ENCODE results near the gene TDRD1.

TDRD1 gene

DNA sequence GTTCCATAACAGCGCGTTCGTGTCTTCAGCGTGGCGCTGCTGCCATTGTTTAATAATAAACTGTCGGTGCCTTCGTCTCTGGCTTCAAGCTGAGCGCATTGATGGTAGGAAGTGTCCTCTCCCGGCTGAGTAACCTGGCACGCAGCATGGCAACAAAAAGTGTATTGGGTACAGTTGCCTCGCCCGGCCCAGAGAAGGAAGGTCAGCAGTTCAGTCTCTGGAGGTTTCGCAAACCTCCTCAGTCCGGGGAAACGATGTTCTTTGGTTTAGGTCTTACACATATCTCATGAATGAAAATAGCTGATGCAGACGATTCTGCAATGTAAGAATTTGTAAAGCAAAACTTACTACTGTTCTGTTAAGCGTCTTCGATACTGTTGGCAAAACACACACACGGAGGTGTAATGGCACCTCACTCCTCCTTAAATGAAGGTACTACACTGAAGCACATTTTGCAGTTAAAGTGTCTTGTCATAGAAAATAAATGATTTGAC lies 4.4 kb upstream of the TDRD1 start:
- DNase-seq: no peak

DNA sequence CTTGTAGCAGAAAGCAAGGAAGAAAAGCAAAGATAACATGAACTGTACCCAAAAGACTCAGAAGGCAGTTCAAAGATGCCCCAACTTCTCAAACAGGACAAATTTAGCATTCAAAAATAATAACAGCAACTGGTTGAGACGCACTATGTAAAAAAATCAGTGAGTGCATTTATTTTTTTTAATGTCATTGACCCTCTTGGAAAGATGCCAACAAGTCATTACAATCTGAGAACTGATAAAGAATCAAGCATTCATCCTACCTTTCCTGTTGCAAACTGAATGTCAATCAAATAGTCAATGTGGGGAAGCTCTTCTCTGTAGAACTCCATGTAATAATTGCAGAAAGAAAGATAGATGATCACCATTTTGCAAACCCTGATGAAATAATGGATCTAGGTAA lies 3.5 kb upstream of the TDRD1 start:
- no peak for DNase-seq

DNA sequence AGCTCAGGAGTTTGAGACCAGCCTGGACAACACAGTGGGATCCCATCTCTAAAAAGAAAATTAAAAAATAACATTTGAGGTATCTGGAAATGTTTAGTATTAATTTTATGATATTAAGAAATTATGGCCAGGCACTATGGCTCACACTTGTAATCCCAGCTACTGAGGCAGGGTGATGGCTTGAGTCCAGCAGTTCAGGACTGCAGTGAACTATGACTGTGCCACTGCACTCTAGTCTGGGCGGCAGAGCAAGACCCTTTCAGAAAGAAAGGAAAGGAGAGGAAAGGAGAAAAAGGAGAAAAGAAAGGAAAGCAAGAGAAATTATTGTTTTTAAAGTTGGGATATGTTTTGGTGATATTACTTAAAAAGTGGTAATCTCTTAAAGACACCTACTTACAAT lies 2.6 kb upstream of the TDRD1 start:
- no peak for DNase-seq

DNA sequence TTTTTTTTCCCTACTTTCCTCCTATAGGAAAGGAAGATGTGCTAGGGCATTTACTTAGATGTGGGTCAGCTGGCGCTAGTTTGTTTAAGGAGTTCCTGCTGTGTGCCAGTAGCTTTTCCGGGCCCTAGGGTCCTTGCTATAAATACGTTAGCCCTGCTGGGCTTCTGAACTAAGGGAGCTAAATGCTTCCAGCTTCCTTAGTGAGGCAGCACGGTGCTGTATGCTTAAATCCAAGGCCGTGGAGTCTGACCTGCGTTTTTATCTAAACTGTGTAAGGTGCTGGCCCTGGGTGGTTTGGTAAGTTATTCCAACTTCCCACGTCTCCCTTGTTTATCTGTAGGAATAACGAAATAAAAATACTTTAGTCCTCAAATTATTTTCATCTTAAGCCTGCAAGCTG lies 594 bp downstream of the TDRD1 start:
- no peak for DNase-seq

DNA sequence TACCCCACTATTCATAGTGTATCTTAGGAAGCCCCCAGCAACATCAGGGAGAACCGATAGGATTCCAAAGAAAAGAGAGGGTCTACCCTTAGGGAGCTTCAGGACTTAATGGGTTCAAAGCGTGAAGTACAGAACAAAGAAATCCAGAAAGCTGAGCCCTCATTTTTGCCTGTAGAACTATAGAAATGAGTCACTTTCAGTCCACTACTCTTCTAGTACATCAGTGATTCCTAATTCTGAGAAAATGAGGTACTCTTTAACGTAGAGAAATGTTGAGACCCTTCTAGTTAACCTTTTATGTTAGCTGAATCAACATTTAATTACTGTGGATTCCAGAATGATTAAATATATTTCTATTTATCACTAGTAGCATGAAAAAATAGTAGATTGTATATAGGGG lies 1.8 kb downstream of the TDRD1 start:
- no peak for DNase-seq

DNA sequence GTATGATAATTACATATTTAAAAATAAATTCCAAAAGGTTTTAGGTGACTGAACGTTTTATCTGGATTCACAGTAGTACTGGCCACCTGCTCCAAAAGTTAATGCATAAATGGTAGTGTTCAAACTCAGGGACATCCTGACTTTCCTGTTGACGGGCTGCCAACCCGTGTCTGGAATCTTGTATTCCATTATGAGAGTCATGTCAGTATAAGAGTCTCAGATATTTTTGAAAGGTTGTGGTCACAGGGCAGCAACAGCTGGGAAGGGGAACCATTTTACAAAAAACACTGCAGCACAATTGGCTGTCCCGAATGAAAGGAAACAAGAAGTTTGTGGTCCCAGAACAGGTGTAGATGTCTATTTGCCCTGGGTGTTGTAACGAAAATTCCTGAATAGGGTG lies 2.8 kb downstream of the TDRD1 start:
- no peak for DNase-seq

DNA sequence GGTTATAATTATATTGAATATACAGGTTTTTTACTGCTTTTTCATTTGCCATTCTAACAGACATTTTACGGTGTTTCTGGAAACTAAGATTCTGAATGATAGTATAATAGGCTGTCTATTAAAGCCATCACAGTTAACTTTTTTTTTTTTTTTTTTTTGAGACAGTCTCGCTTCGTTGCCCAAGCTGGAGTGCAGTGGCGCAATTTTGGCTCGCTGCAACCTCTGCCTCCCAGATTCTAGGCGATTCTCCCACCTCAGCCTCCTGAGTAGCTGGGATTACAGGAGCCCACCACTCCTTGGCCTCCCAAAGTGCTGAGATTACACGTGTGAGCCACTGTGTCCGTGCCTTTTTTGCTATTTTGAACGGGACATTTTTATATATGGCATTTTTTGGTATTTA lies 4.4 kb downstream of the TDRD1 start:
- no peak for DNase-seq

DNA sequence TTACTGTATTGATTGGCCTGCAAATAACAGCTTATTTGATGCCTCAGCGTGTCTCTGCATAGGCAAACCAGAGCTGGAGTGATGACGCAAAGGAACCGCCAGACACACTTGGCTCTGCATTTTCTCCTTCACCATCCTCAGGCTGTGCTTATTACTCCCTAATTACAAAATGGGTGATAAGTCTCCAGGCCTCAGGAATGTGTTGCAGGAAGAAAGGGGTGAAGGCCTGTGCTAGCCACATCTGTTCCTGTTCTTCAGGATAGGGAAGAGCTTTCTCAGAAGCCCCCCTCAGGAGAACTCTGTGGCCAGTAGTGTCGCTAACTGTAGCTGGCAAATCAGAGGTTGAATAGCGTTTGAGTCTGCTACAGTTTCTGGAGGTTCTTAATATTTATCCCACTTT lies 5.1 kb downstream of the TDRD1 start:
- no peak for DNase-seq

DNA sequence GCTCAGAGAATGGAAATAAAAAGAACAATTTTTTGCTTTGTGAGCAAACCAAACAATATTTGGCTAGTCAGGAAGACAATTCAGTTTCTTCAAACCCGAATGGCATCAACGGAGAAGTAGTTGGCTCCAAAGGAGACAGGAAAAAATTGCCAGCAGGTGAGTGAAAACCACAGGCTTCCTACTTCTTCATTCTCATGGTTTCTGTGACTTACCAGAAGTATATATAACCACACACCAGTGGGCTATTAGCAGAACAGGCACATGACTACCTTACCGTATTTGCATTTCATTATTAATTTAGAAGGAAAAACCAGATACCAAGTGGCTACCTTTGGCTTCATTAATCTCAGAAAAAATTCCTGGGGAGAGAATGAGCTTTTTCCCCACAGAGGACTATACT lies 8.8 kb downstream of the TDRD1 start:
- DNase-seq: no peak

DNA sequence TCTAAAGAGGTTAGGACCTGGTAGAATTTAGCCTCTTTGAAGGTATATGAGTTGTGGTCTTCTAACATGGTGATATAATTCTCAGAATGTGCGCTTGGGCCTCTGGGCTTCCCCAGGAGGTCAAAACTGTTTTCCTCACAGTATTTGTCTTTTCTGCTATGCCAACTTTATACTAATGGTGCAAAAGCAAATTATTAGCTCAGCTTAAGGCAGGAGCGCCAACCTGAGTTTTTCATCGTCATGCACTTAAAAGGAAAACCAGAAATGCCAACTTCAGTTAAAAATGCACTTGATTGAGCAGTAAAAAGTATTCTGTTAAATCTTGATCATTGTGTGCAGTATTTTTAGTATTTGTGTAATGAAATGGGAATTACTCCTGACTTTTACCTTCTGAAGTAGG lies 9.7 kb downstream of the TDRD1 start:
- no peak for DNase-seq

DNA sequence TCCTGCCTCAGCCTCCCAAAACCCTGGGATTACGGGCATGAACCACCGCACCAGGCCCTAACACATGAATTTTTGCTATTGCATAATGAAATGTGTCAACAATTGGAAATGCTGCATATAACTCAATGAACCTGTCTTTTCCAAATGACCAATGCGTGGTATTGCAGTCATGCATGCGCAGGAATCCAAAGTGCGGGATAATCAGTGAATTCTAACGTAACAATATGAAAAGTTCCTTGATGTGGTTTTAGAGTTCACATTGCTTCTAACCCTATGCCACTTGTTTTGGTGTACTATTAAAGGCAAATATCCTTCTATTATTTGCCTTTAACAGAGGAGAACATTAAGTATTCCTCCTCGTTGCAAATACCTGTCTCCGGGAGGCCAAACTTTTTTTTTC lies 10.5 kb downstream of the TDRD1 start:
- no peak for DNase-seq

DNA sequence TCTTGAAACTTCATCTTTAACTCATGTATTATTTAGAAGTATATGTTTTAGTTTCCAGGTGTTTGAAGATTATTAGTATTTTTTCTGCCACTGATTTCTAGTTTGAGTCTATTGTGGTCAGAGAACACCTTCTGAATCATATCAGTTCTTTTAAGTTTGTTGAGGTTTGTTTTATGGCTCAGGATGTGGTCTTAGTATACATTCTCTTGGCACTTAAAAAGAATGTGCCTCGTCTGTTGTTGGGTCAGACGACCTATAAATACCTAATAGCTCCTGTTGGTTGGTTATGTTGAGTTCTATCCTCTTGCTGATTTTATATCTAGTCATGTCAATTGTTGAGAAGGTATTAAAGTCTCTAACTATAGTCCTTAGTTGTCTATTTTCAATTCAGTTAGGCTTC lies 15.9 kb downstream of the TDRD1 start:
- DNase-seq: no peak

DNA sequence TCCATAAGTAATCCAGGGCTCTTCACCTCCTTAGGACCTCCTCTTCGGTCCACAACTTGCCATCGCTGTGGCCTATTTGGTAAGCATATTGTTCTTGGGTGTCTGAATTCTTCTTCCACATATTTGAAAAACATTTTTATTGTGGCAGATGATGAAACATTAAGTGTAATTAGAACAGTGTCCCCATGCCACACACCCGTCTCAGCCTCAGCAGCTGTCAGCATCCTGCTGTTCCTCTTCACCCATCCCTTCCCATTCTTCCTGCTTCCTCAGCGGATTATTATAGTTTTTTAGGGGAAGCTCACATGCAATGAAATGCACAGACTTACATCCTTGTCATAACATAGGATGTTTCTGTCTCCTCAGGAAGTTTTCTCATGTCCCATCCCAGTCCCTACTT lies 20.1 kb downstream of the TDRD1 start:
- no peak for DNase-seq

DNA sequence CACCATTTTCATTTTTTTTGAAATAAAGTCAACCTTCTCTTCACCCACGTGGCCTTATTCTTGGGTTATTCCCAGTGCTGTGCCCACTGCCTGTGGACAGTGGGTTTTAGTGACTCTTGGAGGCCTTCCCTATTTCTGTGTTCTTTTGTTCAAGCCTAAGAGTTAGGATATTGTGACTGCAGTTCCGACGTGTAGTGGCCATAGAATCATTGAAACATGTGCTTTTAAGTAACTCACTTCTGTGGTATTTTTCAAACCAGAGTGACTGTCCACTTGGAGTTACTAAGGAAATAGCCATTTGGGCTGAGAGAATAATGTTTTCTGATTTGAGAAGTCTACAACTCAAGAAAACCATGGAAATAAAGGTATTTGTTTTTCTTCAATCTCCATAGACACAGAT lies 23.7 kb downstream of the TDRD1 start:
- no peak for DNase-seq

DNA sequence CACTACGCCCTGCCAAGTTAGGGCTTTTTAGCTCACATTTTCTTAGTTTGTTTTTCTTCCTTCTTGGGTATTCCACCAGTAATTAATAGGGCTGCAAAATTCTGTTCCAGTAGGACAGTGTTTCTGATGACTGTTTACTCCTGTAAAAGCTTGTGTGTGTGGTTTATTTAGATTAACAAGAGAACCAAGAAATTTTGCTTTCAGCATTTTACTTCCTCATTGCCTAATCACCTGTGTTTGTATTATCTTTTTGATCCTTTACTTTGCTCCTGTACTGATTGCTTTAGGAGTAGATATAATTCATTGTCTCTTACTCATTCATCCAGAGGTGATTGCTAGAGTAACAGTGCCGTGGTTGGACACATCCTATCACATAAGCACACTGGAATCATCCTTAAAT lies 27.7 kb downstream of the TDRD1 start:
- no peak for DNase-seq

DNA sequence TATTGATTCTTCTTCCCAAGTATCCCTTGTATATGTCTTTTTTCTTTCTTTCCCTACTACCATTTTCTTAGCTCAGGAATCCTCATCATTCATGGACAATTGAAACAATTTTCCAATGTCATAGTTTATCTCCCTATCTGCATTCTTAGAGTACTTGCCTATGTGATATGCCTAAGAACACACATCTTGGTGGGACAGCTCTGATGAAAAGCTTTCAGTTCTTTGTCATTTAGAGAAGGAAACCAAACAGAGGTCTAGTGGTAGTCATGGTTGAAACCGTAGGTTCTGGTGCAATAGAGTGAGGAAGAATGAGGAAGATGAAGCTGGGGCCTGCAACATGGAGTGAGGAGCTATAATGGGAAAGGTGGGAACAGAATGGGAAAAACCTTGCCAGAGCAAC lies 28.2 kb downstream of the TDRD1 start:
- DNase-seq: no peak

DNA sequence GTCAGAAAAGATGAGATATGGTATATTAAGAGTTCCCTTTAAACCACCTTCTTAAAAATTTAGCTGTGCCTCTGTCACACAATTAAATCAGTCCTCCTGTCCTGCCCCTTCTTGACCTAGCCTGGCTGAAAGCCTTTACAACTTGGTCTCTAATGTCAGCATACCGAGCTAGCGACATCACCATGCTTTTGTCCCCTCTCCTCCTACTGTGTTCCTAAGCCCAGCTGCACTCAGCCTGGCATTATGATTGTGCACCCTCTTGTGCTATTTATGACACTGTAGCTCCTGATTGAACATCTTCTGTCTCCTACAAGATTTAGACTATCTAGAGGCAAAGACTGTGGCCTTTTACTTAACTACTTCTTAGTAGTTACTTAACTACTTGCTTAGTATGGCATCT lies 29.2 kb downstream of the TDRD1 start:
- no peak for DNase-seq

DNA sequence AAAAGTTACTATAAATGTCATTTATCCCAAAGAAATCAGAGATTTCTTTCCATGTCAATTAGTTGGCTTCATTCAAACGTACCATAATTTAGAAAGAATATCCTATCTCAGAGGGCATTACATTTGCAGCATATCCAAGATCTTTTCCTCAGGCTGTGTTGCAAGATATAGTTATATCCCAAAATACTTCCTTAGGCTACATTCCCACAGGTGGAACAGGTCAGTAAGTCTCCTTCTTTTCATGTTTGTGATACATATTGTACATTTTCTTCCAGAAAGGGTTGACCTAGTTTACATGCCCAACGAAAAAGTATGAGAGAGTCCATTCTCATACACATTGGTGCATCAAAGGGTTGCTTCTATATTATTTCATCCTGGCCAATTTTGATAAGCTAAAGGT lies 33.0 kb downstream of the TDRD1 start:
- DNase-seq: no peak

DNA sequence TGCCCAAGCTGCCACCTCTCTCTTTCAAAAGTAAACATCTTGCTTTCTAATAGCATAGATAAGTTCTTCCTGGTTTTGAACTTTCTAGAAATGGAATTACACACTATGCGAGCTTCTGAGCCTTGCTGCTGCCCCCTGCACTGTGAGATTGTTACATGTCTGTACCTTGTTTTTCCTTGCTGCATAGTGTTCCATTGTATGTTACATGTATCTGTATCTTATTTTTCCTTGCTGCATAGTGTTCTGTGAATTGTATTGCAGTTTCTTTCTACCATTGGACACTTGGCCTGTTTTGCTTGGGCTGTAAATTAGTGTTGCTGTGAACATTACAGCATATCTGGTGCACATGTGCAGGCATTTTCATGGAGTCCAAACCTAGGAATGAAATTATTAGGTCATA lies 35.9 kb downstream of the TDRD1 start:
- no peak for DNase-seq

DNA sequence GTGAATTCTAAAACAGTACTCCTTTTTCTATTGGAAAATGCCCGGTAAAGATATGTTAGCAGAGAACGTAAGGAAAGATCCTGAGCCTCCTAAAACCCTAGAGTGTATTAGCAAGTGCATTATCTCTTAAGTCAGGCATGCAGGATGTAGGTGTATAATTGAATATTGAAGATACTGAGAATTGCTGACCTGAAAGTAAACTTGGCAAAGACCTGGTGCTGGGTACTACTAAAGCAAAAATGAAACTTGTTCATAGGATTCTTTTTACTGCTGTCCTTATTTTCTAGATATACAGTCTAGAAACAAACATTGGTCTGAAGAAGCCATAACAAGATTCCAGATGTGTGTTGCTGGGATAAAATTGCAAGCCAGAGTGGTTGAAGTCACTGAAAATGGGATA lies 41.1 kb downstream of the TDRD1 start:
- DNase-seq: no peak

DNA sequence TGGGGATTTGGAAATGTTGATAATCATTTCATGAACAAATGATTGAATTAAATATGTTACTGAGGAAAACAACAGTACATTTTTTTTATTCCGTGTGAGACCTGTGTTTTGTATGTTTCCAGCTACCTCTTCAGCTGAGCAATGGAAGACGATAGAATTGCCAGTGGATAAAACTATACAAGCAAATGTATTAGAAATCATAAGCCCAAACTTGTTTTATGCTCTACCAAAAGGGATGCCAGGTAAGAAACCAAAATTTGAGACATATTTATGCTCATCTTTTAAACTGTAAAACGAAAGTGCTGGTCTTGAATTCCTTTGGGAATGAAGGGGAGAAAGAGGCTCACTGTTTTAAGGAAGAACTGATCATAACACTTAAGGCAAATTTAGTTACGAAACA lies 42.1 kb downstream of the TDRD1 start:
- no peak for DNase-seq

DNA sequence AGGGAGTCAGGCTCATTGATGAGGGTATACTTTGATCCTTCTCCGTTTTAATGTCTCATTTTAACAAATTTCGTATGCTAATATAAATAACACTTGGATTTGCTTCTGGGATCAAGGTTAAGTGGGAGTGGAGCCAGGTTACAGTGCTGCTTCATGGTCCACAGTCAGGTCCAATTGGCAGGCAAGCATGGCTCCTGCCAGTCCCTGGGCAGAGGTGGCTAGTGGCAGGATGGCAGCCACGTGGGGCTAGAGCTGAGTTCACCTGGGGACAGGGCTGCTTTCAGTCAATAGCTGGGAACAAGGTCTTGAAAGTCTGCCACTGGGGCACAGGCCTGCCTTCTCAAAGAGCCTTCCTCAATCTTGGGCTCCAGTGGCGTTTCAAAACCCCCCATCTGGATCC lies 43.9 kb downstream of the TDRD1 start:
- DNase-seq: no peak

DNA sequence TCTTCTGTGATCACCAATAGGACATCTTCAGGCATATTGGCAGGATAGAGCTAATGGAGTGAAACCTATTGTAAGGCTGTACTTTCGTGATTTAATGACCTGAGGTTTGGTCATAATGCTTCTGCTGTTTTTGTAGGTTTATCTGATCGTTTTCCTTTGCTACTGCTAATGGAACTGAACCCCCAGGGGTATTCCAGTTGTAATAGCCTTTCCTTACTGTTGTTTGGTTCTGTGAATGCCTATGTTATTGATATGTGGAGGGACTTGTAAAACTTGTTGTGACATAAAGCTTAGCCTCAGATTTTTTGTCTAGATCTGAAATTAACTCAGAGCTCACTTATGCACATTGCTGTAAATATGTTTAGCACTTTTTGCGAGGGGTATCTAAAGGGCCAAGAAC lies 49.0 kb downstream of the TDRD1 start:
- DNase-seq: no peak

DNA sequence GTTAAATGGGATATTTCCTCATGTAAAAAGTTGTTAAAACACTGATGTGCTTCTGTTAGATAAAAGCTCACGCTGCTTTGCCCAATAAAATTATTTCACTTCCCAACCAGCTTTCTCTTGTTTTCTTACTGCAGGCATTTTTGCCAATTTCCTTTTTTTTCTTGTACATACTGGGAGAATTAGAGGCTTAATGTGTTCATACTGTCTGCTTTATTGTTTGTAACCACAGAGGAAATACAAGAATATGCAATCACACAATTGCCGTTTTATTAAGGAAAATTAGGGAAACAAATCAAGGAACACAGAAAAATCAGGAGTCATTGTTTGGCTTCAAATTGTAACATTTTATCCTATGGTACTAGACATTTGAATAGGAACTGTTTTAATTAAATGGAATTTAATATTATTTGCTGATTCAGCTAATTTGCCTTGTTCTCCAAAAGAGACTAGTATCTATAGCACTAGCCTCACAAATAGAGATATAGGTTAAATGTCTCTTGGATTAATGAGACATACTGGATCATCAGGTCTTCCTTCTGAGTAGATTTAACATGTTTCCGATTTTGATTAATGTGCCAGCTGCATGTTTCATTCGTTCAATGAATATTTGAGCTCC lies 53.5 kb downstream of the TDRD1 start:
- no peak for DNase-seq

DNA sequence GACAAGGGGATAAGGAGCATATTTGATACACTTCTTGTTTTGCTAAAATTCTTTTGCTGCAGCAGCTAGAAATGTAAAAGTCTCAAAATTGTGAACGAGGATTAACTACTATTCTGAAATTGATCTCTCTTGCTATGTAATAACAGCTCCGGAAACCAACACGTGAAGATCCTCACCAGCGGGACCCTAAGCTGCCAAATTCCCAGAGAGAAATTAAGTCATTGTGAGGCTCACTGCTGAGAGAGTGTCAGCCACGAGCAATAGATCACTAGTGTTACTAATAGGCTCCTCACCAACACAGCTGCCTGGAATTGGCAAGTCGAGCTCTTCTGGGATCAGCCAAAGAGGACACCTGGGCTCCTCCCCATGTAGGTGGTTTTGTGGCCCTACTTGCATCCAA lies 54.3 kb downstream of the TDRD1 start:
- DNase-seq: no peak

DNA sequence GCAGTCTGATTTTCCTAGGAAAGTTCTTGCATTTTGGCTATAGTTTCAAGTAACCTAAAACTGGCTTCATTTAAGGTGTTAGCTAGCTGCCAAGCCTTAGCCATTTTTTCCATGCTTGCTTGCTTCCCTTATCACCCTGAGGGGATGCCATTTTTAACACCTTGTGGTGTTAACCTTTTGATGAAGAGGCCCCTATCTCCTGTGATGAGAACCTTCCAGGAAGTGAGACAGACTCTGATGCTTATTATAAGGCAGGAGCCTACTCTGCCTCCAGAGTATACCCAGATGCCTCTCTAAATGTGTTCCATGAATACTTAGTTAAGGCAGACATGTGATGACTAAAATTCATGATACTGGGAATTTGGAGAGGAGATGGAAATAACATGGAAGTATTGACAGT lies 55.0 kb downstream of the TDRD1 start:
- DNase-seq: no peak
